GM19239 (cell line): ENCODE results near the gene MFF.

Source experiments
- DNase-seq: peaks from one replicate; pipeline ENCODE4 v3.0.0; 2011; ENCODE audit warnings: low spot score; ENCODE audit not compliant: insufficient read length
- FAIRE-seq: peaks from 2 replicates; lab custom pipeline; 2011; peaks lifted over from hg19 to GRCh38; lab: Jason Lieb, UNC

The MFF gene

GRCh38 chr2:227324995-227325838, at the start of gene MFF:
Gene MFF (plus strand): TSS chr2:227325251. CDS start chr2:227330666, 5,415 bp downstream.
- FAIRE-seq (peak; percentile 98), DNase-seq (peak; percentile 92)

GRCh38 chr2:227280895-227281294, 44.2 kb upstream of the MFF start:
- DNase-seq (no peak), FAIRE-seq (no peak)

GRCh38 chr2:227285741-227286236, 39.3 kb upstream of the MFF start:
- no peak for FAIRE-seq

GRCh38 chr2:227287771-227288170, 37.3 kb upstream of the MFF start:
- FAIRE-seq (no peak), DNase-seq (no peak)

More at GRCh38 chr2:227285741-227286236, 39.3 kb upstream of the MFF start:
- no peak for DNase-seq

- no peak for FAIRE-seq
- DNase-seq = no peak
Observed at GRCh38 chr2:227292314-227292713, 32.7 kb upstream of the MFF start.

- DNase-seq (no peak), FAIRE-seq (no peak)
Observed at GRCh38 chr2:227293531-227293930, 31.5 kb upstream of the MFF start.

GRCh38 chr2:227295806-227296205, 29.2 kb upstream of the MFF start:
- FAIRE-seq (no peak), DNase-seq (no peak)

GRCh38 chr2:227296671-227297405, 28.2 kb upstream of the MFF start:
- no peak for DNase-seq
- no peak for FAIRE-seq

- DNase-seq (no peak), FAIRE-seq (no peak)
Observed at GRCh38 chr2:227301523-227301922, 23.5 kb upstream of the MFF start.

- FAIRE-seq (peak; percentile 70), DNase-seq (no peak)
Observed at GRCh38 chr2:227308784-227309183, 16.3 kb upstream of the MFF start.

GRCh38 chr2:227310756-227311110, 14.3 kb upstream of the MFF start:
- no peak for DNase-seq
- no peak for FAIRE-seq

GRCh38 chr2:227311861-227312506, 13.1 kb upstream of the MFF start:
- peak; percentile 11 for FAIRE-seq
- no peak for DNase-seq

- DNase-seq (no peak), FAIRE-seq (no peak)
Observed at GRCh38 chr2:227312579-227312978, 12.5 kb upstream of the MFF start.

GRCh38 chr2:227313310-227313709, 11.7 kb upstream of the MFF start:
- no peak for FAIRE-seq
- no peak for DNase-seq

- DNase-seq (no peak), FAIRE-seq (no peak)
Observed at GRCh38 chr2:227317834-227318233, 7.2 kb upstream of the MFF start.

- DNase-seq (no peak), FAIRE-seq (no peak)
Observed at GRCh38 chr2:227320305-227321094, 4.6 kb upstream of the MFF start.

- no peak for FAIRE-seq
- no peak for DNase-seq
Observed at GRCh38 chr2:227322530-227323205, 2.4 kb upstream of the MFF start.

- DNase-seq (no peak), FAIRE-seq (no peak)
Observed at GRCh38 chr2:227323818-227324217, 1.2 kb upstream of the MFF start.

- no peak for FAIRE-seq
Observed at GRCh38 chr2:227324642-227324994, 433 bp upstream of the MFF start.

GRCh38 chr2:227325839-227326195, 766 bp downstream of the MFF start:
- no peak for DNase-seq
- FAIRE-seq = peak; percentile 88

More at GRCh38 chr2:227324642-227324994, 433 bp upstream of the MFF start:
- DNase-seq = peak; percentile 5
